Loucy (cell line): Measurements from ENCODE around the gene NIN.

ENCODE experiments used
- H2AFZ ChIP-seq: fragments of 200-600 bp; sonication (generic); 2 replicates; pipeline ENCODE4 v1.6.0; 2016; ENCODE audit warnings: antibody characterized with exemption, mild to moderate bottlenecking, low read length, moderate library complexity
- H3F3A ChIP-seq: fragments of 200-600 bp; 2 replicates; pipeline ENCODE4 v1.6.0; 2016; ENCODE audit warnings: antibody characterized with exemption, low read depth, mild to moderate bottlenecking
- H3K27me3 ChIP-seq: fragments of 200-600 bp; sonication (generic); 2 replicates; pipeline ENCODE4 v1.6.1; 2014; ENCODE audit warnings: low read length, mild to moderate bottlenecking; ENCODE audit not compliant: insufficient read depth, poor library complexity, severe bottlenecking
- H3K36me3 ChIP-seq: fragments of 200-600 bp; sonication (generic); 2 replicates; pipeline ENCODE4 v1.6.1; 2016; ENCODE audit warnings: low read length; ENCODE audit not compliant: insufficient read depth
- H3K4me1 ChIP-seq: fragments of 200-600 bp; sonication (generic); 2 replicates; pipeline ENCODE4 v1.5.1; 2014; ENCODE audit warnings: low read length, mild to moderate bottlenecking; ENCODE audit not compliant: insufficient read depth, poor library complexity, severe bottlenecking
- H3K4me2 ChIP-seq: fragments of 200-600 bp; sonication (generic); 2 replicates; pipeline ENCODE4 v1.6.0; 2014; ENCODE audit warnings: antibody characterized with exemption, low read length, low read depth, mild to moderate bottlenecking; ENCODE audit not compliant: poor library complexity, severe bottlenecking
- H3K4me3 ChIP-seq: fragments of 200-600 bp; sonication (generic); 2 replicates; pipeline ENCODE4 v1.5.1; 2014; ENCODE audit warnings: low read length, mild to moderate bottlenecking, mixed read lengths; ENCODE audit not compliant: poor library complexity, severe bottlenecking
- H3K79me2 ChIP-seq: fragments of 200-600 bp; sonication (generic); 2 replicates; pipeline ENCODE4 v1.6.1; 2014; ENCODE audit warnings: low read length; ENCODE audit not compliant: insufficient read depth
- H3K9ac ChIP-seq: fragments of 200-600 bp; sonication (generic); 2 replicates; pipeline ENCODE4 v1.6.0; 2014; ENCODE audit warnings: mild to moderate bottlenecking, low read depth, low read length, moderate library complexity; ENCODE audit not compliant: poor library complexity, severe bottlenecking
- H3K9me2 ChIP-seq: fragments of 200-600 bp; sonication (generic); replicated peaks from 2 replicates; pipeline ENCODE4 v1.6.1; 2016; ENCODE audit warnings: low read depth, low read length, mixed read lengths
- H3K9me3 ChIP-seq: fragments of 200-600 bp; sonication (generic); 2 replicates; pipeline ENCODE4 v1.6.1; 2014; ENCODE audit warnings: mild to moderate bottlenecking, antibody characterized with exemption, low read length, low read depth; ENCODE audit not compliant: insufficient read depth
- H4K20me1 ChIP-seq: fragments of 200-600 bp; sonication (generic); 2 replicates; pipeline ENCODE4 v1.6.0; 2014; ENCODE audit warnings: antibody characterized with exemption, low read length, mild to moderate bottlenecking; ENCODE audit not compliant: insufficient read depth, poor library complexity, severe bottlenecking
- CTCF ChIP-seq: fragments of 200-600 bp; sonication (generic); conservative IDR thresholded peaks from 2 replicates; pipeline ENCODE4 v1.5.1; 2014; ENCODE audit warnings: mild to moderate bottlenecking, antibody characterized with exemption, low read length
- EZH2phosphoT487 ChIP-seq: fragments of 200-600 bp; IDR thresholded peaks from 2 replicates; pipeline ENCODE4 v1.6.1; 2018; ENCODE audit warnings: antibody characterized with exemption, mild to moderate bottlenecking, moderate library complexity, borderline replicate concordance

NIN gene

GRCh38 chr14:50766338-50766886, 64.5 kb downstream of the NIN start:
- Histone ChIP-seq H3K4me3 (no peak overlapping the region), H3K4me2 (no peak overlapping the region), H4K20me1 (no peaks in the 10 kb centered on the region), H3K27me3 (no peaks in the 10 kb centered on the region), H3K9me3 (no peaks in the 10 kb centered on the region), H3F3A (no peaks in the 10 kb centered on the region), H2AFZ (no peak overlapping the region), H3K79me2 (no peaks in the 10 kb centered on the region), H3K9ac (no peak overlapping the region), H3K9me2 (no peaks in the 10 kb centered on the region), H3K4me1 (no peaks in the 10 kb centered on the region), H3K36me3 (peaks cover 89% of the 10 kb centered on the region; the same call in 1 of the 2 replicates)
- TF ChIP-seq EZH2phosphoT487 (no peak), CTCF (no peak)

GRCh38 chr14:50763382-50764007, 67.5 kb downstream of the NIN start:
- Histone ChIP-seq H3K36me3 (peaks cover 86% of the 10 kb centered on the region; the same call in 1 of the 2 replicates), H3K79me2 (no peaks in the 10 kb centered on the region), H3K27me3 (no peaks in the 10 kb centered on the region), H3K4me2 (no peak overlapping the region), H2AFZ (no peak overlapping the region), H3K9me2 (no peaks in the 10 kb centered on the region), H3K4me3 (no peak overlapping the region), H3K9ac (no peak overlapping the region), H3K4me1 (no peaks in the 10 kb centered on the region), H3F3A (no peaks in the 10 kb centered on the region), H3K9me3 (no peaks in the 10 kb centered on the region), H4K20me1 (no peaks in the 10 kb centered on the region)
- TF ChIP-seq EZH2phosphoT487 = no peak

GRCh38 chr14:50762931-50763300, 68.0 kb downstream of the NIN start:
- H3K9me2 ChIP-seq = no peaks in the 10 kb centered on the region
- H2AFZ ChIP-seq = no peak overlapping the region
- TF ChIP-seq CTCF = no peak
- TF ChIP-seq EZH2phosphoT487 = no peak
- H3F3A ChIP-seq = no peaks in the 10 kb centered on the region
- no peak overlapping the region for H3K9ac ChIP-seq
- no peaks in the 10 kb centered on the region for H3K9me3 ChIP-seq
- no peaks in the 10 kb centered on the region for H4K20me1 ChIP-seq
- H3K4me3 ChIP-seq = no peak overlapping the region
- H3K27me3 ChIP-seq = no peaks in the 10 kb centered on the region
- H3K4me1 ChIP-seq = no peaks in the 10 kb centered on the region
- H3K36me3 ChIP-seq = peaks cover 86% of the 10 kb centered on the region; the same call in 1 of the 2 replicates
- H3K79me2 ChIP-seq = no peaks in the 10 kb centered on the region
- no peak overlapping the region for H3K4me2 ChIP-seq
